ENCODE results near the gene WNT11. TPM values are rescaled to one million over a fixed set of nuclear protein-coding genes. Genes with fewer than 3 reads are reported as not detected.

The WNT11 gene
- total RNA-seq, 1 experiment from 2014 or later: 0.30 TPM

- no peaks in the 10 kb centered on the region for H3K9me2 ChIP-seq (replicated peaks; ENCODE audit: insufficient read depth, low read length)
- no peak overlapping the region for H2AFZ ChIP-seq (ENCODE audit: low read length)
- H3K27ac ChIP-seq (ENCODE audit: low read length): no peak overlapping the region
- H3K4me1 ChIP-seq (ENCODE audit: low read length): peaks cover 19% of the 10 kb centered on the region
- no peak overlapping the region for H3K4me2 ChIP-seq (ENCODE audit: low read depth, low read length, poor library complexity, severe bottlenecking)
- no peaks in the 10 kb centered on the region for H3K79me2 ChIP-seq (ENCODE audit: low read length)
- no peaks in the 10 kb centered on the region for H3K27me3 ChIP-seq (ENCODE audit: low read length)
- peaks cover 10% of the 10 kb centered on the region; the same call in 1 of the 2 replicates for H3K36me3 ChIP-seq (ENCODE audit: insufficient read depth, low read length)
- H3K9me3 ChIP-seq (ENCODE audit: low read length): no peaks in the 10 kb centered on the region
- H3K4me3 ChIP-seq (ENCODE audit: low read length): no peak overlapping the region
- DNase-seq: no peak
- no peak overlapping the region for H3K9ac ChIP-seq (ENCODE audit: low read length)
- no peaks in the 10 kb centered on the region for H4K20me1 ChIP-seq (ENCODE audit: insufficient read depth, low read depth, low read length)
Observed at GRCh38 chr11:76141901-76142588, 64.3 kb downstream of the WNT11 start.

- Histone ChIP-seq H3K9me3 (ENCODE audit: low read length) (no peaks in the 10 kb centered on the region), H3K36me3 (ENCODE audit: insufficient read depth, low read length) (peaks cover 10% of the 10 kb centered on the region; the same call in 1 of the 2 replicates), H3K4me1 (ENCODE audit: low read length) (peaks cover 19% of the 10 kb centered on the region)
Observed at GRCh38 chr11:76140912-76141574, 65.3 kb downstream of the WNT11 start.

GRCh38 chr11:76139314-76139713, 67.0 kb downstream of the WNT11 start:
- peaks cover 10% of the 10 kb centered on the region; the same call in 1 of the 2 replicates for H3K36me3 ChIP-seq (ENCODE audit: insufficient read depth, low read length)
- H3K9me2 ChIP-seq (replicated peaks; ENCODE audit: insufficient read depth, low read length): no peaks in the 10 kb centered on the region
- H3K79me2 ChIP-seq (ENCODE audit: low read length): no peaks in the 10 kb centered on the region
- H3K4me3 ChIP-seq (ENCODE audit: low read length): no peak overlapping the region
- H3K9ac ChIP-seq (ENCODE audit: low read length): no peak overlapping the region
- H3K4me1 ChIP-seq (ENCODE audit: low read length): peaks cover 19% of the 10 kb centered on the region
- no peaks in the 10 kb centered on the region for H4K20me1 ChIP-seq (ENCODE audit: insufficient read depth, low read depth, low read length)
- H2AFZ ChIP-seq (ENCODE audit: low read length): no peak overlapping the region
- no peaks in the 10 kb centered on the region for H3K27me3 ChIP-seq (ENCODE audit: low read length)
- DNase-seq: no peak
- H3K4me2 ChIP-seq (ENCODE audit: low read depth, low read length, poor library complexity, severe bottlenecking): no peak overlapping the region
- H3K27ac ChIP-seq (ENCODE audit: low read length): no peak overlapping the region
- H3K9me3 ChIP-seq (ENCODE audit: low read length): no peaks in the 10 kb centered on the region

More at GRCh38 chr11:76140912-76141574, 65.3 kb downstream of the WNT11 start:
- Histone ChIP-seq H2AFZ (ENCODE audit: low read length) (no peak overlapping the region), H3K27ac (ENCODE audit: low read length) (no peak overlapping the region), H3K4me3 (ENCODE audit: low read length) (no peak overlapping the region), H4K20me1 (ENCODE audit: insufficient read depth, low read depth, low read length) (no peaks in the 10 kb centered on the region), H3K4me2 (ENCODE audit: low read depth, low read length, poor library complexity, severe bottlenecking) (no peak overlapping the region), H3K79me2 (ENCODE audit: low read length) (no peaks in the 10 kb centered on the region), H3K9ac (ENCODE audit: low read length) (no peak overlapping the region), H3K27me3 (ENCODE audit: low read length) (no peaks in the 10 kb centered on the region), H3K9me2 (replicated peaks; ENCODE audit: insufficient read depth, low read length) (no peaks in the 10 kb centered on the region)
- DNase-seq: no peak

Other genes with a start within 250 kb of the WNT11 start
- 59.7 and 126 TPM in 2 replicates for gene THAP12, start 174.6 kb upstream of the WNT11 start, total RNA-seq (2014; rRNA removed; shearing (Covaris generic); ENCODE audit: low replicate concordance)
- gene GVQW3, start 174.8 kb upstream of the WNT11 start, total RNA-seq (2014; rRNA removed; shearing (Covaris generic); ENCODE audit: low replicate concordance): 15.8 and 18.5 TPM in 2 replicates
- 40.3 and 45.2 TPM in 2 replicates for gene EMSY, start 238.5 kb upstream of the WNT11 start, total RNA-seq (2014; rRNA removed; shearing (Covaris generic); ENCODE audit: low replicate concordance)